DOHH2 (cell line): Measurements from ENCODE around the gene CHPT1.
A peak's percentile ranks its signal among the peaks of the same experiment; 100 is the strongest.

ENCODE experiments used
- H3F3A ChIP-seq: fragments of 200-600 bp; sonication (generic), shearing (Covaris generic); 2 replicates; pipeline ENCODE4 v1.6.0; 2016; ENCODE audit warnings: antibody characterized with exemption, mild to moderate bottlenecking; ENCODE audit not compliant: control insufficient read depth, insufficient read depth
- H3K27ac ChIP-seq: fragments of 200-600 bp; sonication (generic); 2 replicates; pipeline ENCODE4 v1.5.1; 2014; ENCODE audit warnings: low read depth, mild to moderate bottlenecking, low read length, moderate library complexity
- H3K27me3 ChIP-seq: fragments of 200-600 bp; sonication (generic); 2 replicates; pipeline ENCODE4 v1.6.1; 2014; ENCODE audit warnings: mild to moderate bottlenecking, low read length, mixed read lengths; ENCODE audit not compliant: control insufficient read depth
- H3K36me3 ChIP-seq: fragments of 200-600 bp; sonication (generic); 2 replicates; pipeline ENCODE4 v1.6.1; 2014; ENCODE audit warnings: mild to moderate bottlenecking, low read length, moderate library complexity, mixed read lengths; ENCODE audit not compliant: control insufficient read depth
- H3K4me1 ChIP-seq: fragments of 200-600 bp; sonication (generic); 2 replicates; pipeline ENCODE4 v1.6.1; 2014; ENCODE audit warnings: mild to moderate bottlenecking, low read length, mixed read lengths; ENCODE audit not compliant: control insufficient read depth
- H3K4me2 ChIP-seq: fragments of 200-600 bp; sonication (generic); 2 replicates; pipeline ENCODE4 v1.6.0; 2014; ENCODE audit warnings: mild to moderate bottlenecking, low read length, moderate library complexity
- H3K4me3 ChIP-seq: fragments of 200-600 bp; sonication (generic); 2 replicates; pipeline ENCODE4 v1.5.1; 2014; ENCODE audit warnings: mild to moderate bottlenecking, low read length, mixed read lengths
- H3K79me2 ChIP-seq: fragments of 200-600 bp; sonication (generic); 2 replicates; pipeline ENCODE4 v1.6.1; 2014; ENCODE audit warnings: mild to moderate bottlenecking, low read length, mixed read lengths; ENCODE audit not compliant: control insufficient read depth
- H3K9me2 ChIP-seq: fragments of 200-600 bp; sonication (generic); replicated peaks from 2 replicates; pipeline ENCODE4 v1.6.1; 2014; ENCODE audit warnings: mild to moderate bottlenecking, low read length, mixed read lengths; ENCODE audit not compliant: control insufficient read depth
- H3K9me3 ChIP-seq: fragments of 200-600 bp; sonication (generic); 2 replicates; pipeline ENCODE4 v1.6.1; 2014; ENCODE audit warnings: antibody characterized with exemption, low read length, mixed read lengths; ENCODE audit not compliant: control insufficient read depth, insufficient read depth
- H4K20me1 ChIP-seq: fragments of 200-600 bp; sonication (generic); 2 replicates; pipeline ENCODE4 v1.6.0; 2014; ENCODE audit warnings: low read depth, mild to moderate bottlenecking, antibody characterized with exemption, low read length, moderate library complexity; ENCODE audit not compliant: control insufficient read depth, insufficient read depth
- CTCF ChIP-seq: fragments of 200-600 bp; sonication (generic); IDR thresholded peaks from one replicate; pipeline ENCODE4 v1.5.1; 2014; ENCODE audit warnings: antibody characterized with exemption, mild to moderate bottlenecking, low read depth, low read length; ENCODE audit not compliant: poor library complexity, severe bottlenecking
- EZH2phosphoT487 ChIP-seq: fragments of 200-600 bp; sonication (generic); IDR thresholded peaks from 2 replicates; pipeline ENCODE4 v1.6.1; 2017; ENCODE audit warnings: borderline replicate concordance, mild to moderate bottlenecking, antibody characterized with exemption, low read length, moderate library complexity, mixed read lengths

Gene CHPT1

GRCh38 chr12:101667591-101667990 lies 29.8 kb upstream of the CHPT1 start:
- no peaks in the 10 kb centered on the region for H3K9me2 ChIP-seq
- H3K9me3 ChIP-seq: no peaks in the 10 kb centered on the region
- H3K79me2 ChIP-seq: no peaks in the 10 kb centered on the region
- TF ChIP-seq EZH2phosphoT487 (no peak), CTCF (no peak)
- H3K4me2 ChIP-seq: no peak overlapping the region
- H3K27ac ChIP-seq: no peak overlapping the region
- H3K4me1 ChIP-seq: peaks cover 23% of the 10 kb centered on the region
- no peaks in the 10 kb centered on the region for H4K20me1 ChIP-seq
- no peaks in the 10 kb centered on the region for H3K36me3 ChIP-seq
- H3F3A ChIP-seq: no peaks in the 10 kb centered on the region
- H3K4me3 ChIP-seq: no peak overlapping the region
- no peaks in the 10 kb centered on the region for H3K27me3 ChIP-seq

GRCh38 chr12:101670007-101670671 lies 27.3 kb upstream of the CHPT1 start:
- no peaks in the 10 kb centered on the region for H3K36me3 ChIP-seq
- no peak overlapping the region for H3K27ac ChIP-seq
- H3K9me3 ChIP-seq: no peaks in the 10 kb centered on the region
- peaks cover 23% of the 10 kb centered on the region for H3K4me1 ChIP-seq
- no peak overlapping the region for H3K4me2 ChIP-seq
- H3K9me2 ChIP-seq: no peaks in the 10 kb centered on the region
- TF ChIP-seq EZH2phosphoT487 (no peak), CTCF (peak; percentile 75)
- H3K79me2 ChIP-seq: no peaks in the 10 kb centered on the region
- H3K27me3 ChIP-seq: no peaks in the 10 kb centered on the region
- no peaks in the 10 kb centered on the region for H3F3A ChIP-seq
- H4K20me1 ChIP-seq: no peaks in the 10 kb centered on the region
- no peak overlapping the region for H3K4me3 ChIP-seq

GRCh38 chr12:101671157-101671791 lies 26.2 kb upstream of the CHPT1 start:
- Histone ChIP-seq H3K27ac (no peak overlapping the region), H3K79me2 (no peaks in the 10 kb centered on the region), H3K9me2 (no peaks in the 10 kb centered on the region), H3K36me3 (no peaks in the 10 kb centered on the region), H3K27me3 (no peaks in the 10 kb centered on the region), H3K4me1 (peaks cover 23% of the 10 kb centered on the region), H3K4me2 (peak overlapping the region; percentile 43), H3F3A (no peaks in the 10 kb centered on the region), H3K9me3 (no peaks in the 10 kb centered on the region), H3K4me3 (peak overlapping the region; percentile 43), H4K20me1 (no peaks in the 10 kb centered on the region)
- no peak for TF ChIP-seq EZH2phosphoT487
- TF ChIP-seq CTCF: no peak
